Measurements from ENCODE around the gene NT5DC2. TPM values are rescaled to one million over a fixed set of nuclear protein-coding genes. Genes with fewer than 3 reads are reported as not detected.

The NT5DC2 gene
- total RNA-seq, 4 donors from 2014 or later = 5.1 to 17.3 (median 14.7) TPM

GRCh38 chr3:52512727-52513126, 20.9 kb downstream of the NT5DC2 start:
- no peaks in the 10 kb centered on the region for H3K9me3 ChIP-seq
- H3K27me3 ChIP-seq = no peaks in the 10 kb centered on the region
- H3K27ac ChIP-seq = no peak overlapping the region
- TF ChIP-seq CTCF (IDR thresholded peaks at IDR 0.05) = no peak
- TF ChIP-seq POLR2A (IDR thresholded peaks at IDR 0.05) = no peak
- no peak for DNase-seq
- no peaks in the 10 kb centered on the region for H3K4me1 ChIP-seq
- no peak overlapping the region for H3K4me3 ChIP-seq
- H3K36me3 ChIP-seq = no peaks in the 10 kb centered on the region

GRCh38 chr3:52512105-52512504, 21.6 kb downstream of the NT5DC2 start:
- Histone ChIP-seq H3K27me3 (no peaks in the 10 kb centered on the region), H3K27ac (no peak overlapping the region), H3K9me3 (no peaks in the 10 kb centered on the region), H3K4me3 (no peak overlapping the region), H3K4me1 (no peaks in the 10 kb centered on the region), H3K36me3 (no peaks in the 10 kb centered on the region)
- no peak for DNase-seq
- TF ChIP-seq CTCF (IDR thresholded peaks at IDR 0.05) (no peak), POLR2A (IDR thresholded peaks at IDR 0.05) (no peak)

- Histone ChIP-seq H3K4me1 (no peaks in the 10 kb centered on the region), H3K4me3 (no peak overlapping the region), H3K27ac (no peak overlapping the region), H3K27me3 (no peaks in the 10 kb centered on the region), H3K36me3 (no peaks in the 10 kb centered on the region), H3K9me3 (no peaks in the 10 kb centered on the region)
- no peak for TF ChIP-seq CTCF (IDR thresholded peaks at IDR 0.05)
- no peak for TF ChIP-seq POLR2A (IDR thresholded peaks at IDR 0.05)
- no peak for DNase-seq
Measured at GRCh38 chr3:52511509-52511908, 22.1 kb downstream of the NT5DC2 start.

- Histone ChIP-seq H3K36me3 (no peaks in the 10 kb centered on the region), H3K27me3 (no peaks in the 10 kb centered on the region), H3K9me3 (no peaks in the 10 kb centered on the region), H3K4me1 (no peaks in the 10 kb centered on the region), H3K27ac (no peak overlapping the region), H3K4me3 (no peak overlapping the region)
- TF ChIP-seq CTCF (IDR thresholded peaks at IDR 0.05) (no peak), POLR2A (IDR thresholded peaks at IDR 0.05) (no peak)
- no peak for DNase-seq
Measured at GRCh38 chr3:52509753-52510328, 23.8 kb downstream of the NT5DC2 start.

- H3K27me3 ChIP-seq = no peaks in the 10 kb centered on the region
- H3K4me3 ChIP-seq = no peak overlapping the region
- TF ChIP-seq CTCF (IDR thresholded peaks at IDR 0.05) (no peak), POLR2A (IDR thresholded peaks at IDR 0.05) (no peak)
- no peaks in the 10 kb centered on the region for H3K9me3 ChIP-seq
- no peak for DNase-seq
- no peak overlapping the region for H3K27ac ChIP-seq
- H3K4me1 ChIP-seq = no peaks in the 10 kb centered on the region
- no peaks in the 10 kb centered on the region for H3K36me3 ChIP-seq
Measured at GRCh38 chr3:52507359-52507758, 26.3 kb downstream of the NT5DC2 start.
